Cardiac muscle cell (in vitro differentiated cells and primary cell): ENCODE measurements around the gene RHOH. TPM values are rescaled to one million over a fixed set of nuclear protein-coding genes. Genes with fewer than 3 reads are reported as not detected.

Source experiments
- DNase-seq, 2 donors: peaks; one replicate each; pipeline versions ENCODE4 v3.0.0 to v3.0.0-alpha.2; 2010 to 2017; ENCODE audit warnings: low read depth in 1 of 2, low spot score in 1 of 2
- H3K27ac ChIP-seq: fragments of 200-600 bp; sonication (generic); 2 replicates; pipeline ENCODE4 v1.5.1; 2016
- H3K27me3 ChIP-seq: fragments of 200-600 bp; sonication (generic); 2 replicates; pipeline ENCODE4 v1.6.0; 2016; ENCODE audit warnings: control low read depth
- H3K36me3 ChIP-seq: fragments of 200-600 bp; sonication (generic); 2 replicates; pipeline ENCODE4 v1.5.1; 2016; ENCODE audit warnings: control low read depth
- H3K4me1 ChIP-seq: fragments of 200-600 bp; sonication (generic); 2 replicates; pipeline ENCODE4 v1.8.1; 2017; ENCODE audit warnings: low read depth, mild to moderate bottlenecking, mixed run types
- H3K4me3 ChIP-seq: fragments of 200-600 bp; sonication (generic); 2 replicates; pipeline ENCODE4 v1.5.1; 2016; ENCODE audit warnings: mild to moderate bottlenecking
- H3K9me3 ChIP-seq: fragments of 200-600 bp; sonication (generic); 2 replicates; pipeline ENCODE4 v1.5.1; 2017; ENCODE audit warnings: low read depth, mild to moderate bottlenecking, control low read depth
- CTCF ChIP-seq: IDR thresholded peaks from 2 replicates; pipeline ENCODE4 v1.5.1; 2012; ENCODE audit warnings: low read depth, mild to moderate bottlenecking, low read length
- polyA plus RNA-seq: library from polyadenylated mRNA; unstranded; fragments of >200 nt; fragmentation: Nextera tagmentation; extraction: Ambion mirVana; gene quantifications from 2 replicates; pipeline ENCODE4 v1.2.1, GENCODE V29; 2016
- total RNA-seq: library from RNA; depleted of rRNA; stranded (reverse); fragments of >200 nt; gene quantifications from 2 replicates; pipeline ENCODE4 v1.2.3, GENCODE V29; 2016

The RHOH gene
- total and polyA plus RNA-seq, 2 experiments from 2014 or later, result not detected

- Histone ChIP-seq H3K36me3 (no peaks in the 10 kb centered on the region), H3K4me3 (no peak overlapping the region), H3K27me3 (no peaks in the 10 kb centered on the region), H3K4me1 (no peaks in the 10 kb centered on the region), H3K27ac (no peak overlapping the region), H3K9me3 (no peaks in the 10 kb centered on the region)
- DNase-seq, result no peak
- TF ChIP-seq CTCF, result no peak
Measured at GRCh38 chr4:40247350-40247749, 50.5 kb downstream of the RHOH start.

- Histone ChIP-seq H3K4me3 (no peak overlapping the region), H3K27me3 (no peaks in the 10 kb centered on the region), H3K4me1 (no peaks in the 10 kb centered on the region), H3K9me3 (no peaks in the 10 kb centered on the region), H3K27ac (no peak overlapping the region), H3K36me3 (no peaks in the 10 kb centered on the region)
- no peak for DNase-seq
- no peak for TF ChIP-seq CTCF
Measured at GRCh38 chr4:40251366-40251765, 54.5 kb downstream of the RHOH start.

GRCh38 chr4:40253906-40254305, 57.1 kb downstream of the RHOH start:
- Histone ChIP-seq H3K36me3 (no peaks in the 10 kb centered on the region), H3K27ac (no peak overlapping the region), H3K4me3 (no peak overlapping the region), H3K4me1 (no peaks in the 10 kb centered on the region), H3K9me3 (no peaks in the 10 kb centered on the region), H3K27me3 (no peaks in the 10 kb centered on the region)
- no peak for TF ChIP-seq CTCF
- DNase-seq, result no peak

GRCh38 chr4:40254608-40255392, 58.0 kb downstream of the RHOH start:
- Histone ChIP-seq H3K36me3 (no peaks in the 10 kb centered on the region), H3K4me1 (no peaks in the 10 kb centered on the region), H3K4me3 (no peak overlapping the region), H3K9me3 (no peaks in the 10 kb centered on the region), H3K27ac (no peak overlapping the region), H3K27me3 (no peaks in the 10 kb centered on the region)
- DNase-seq, result peak in 1 of 2 donors; percentile 55
- TF ChIP-seq CTCF, result no peak

- Histone ChIP-seq H3K4me3 (no peak overlapping the region), H3K9me3 (no peaks in the 10 kb centered on the region), H3K4me1 (no peaks in the 10 kb centered on the region), H3K36me3 (no peaks in the 10 kb centered on the region), H3K27ac (no peak overlapping the region), H3K27me3 (no peaks in the 10 kb centered on the region)
- peak in 1 of 2 donors; percentile 95 for DNase-seq
- TF ChIP-seq CTCF, result no peak
Measured at GRCh38 chr4:40255393-40256281, 58.8 kb downstream of the RHOH start.
